ENCODE results near the gene HDAC1.

The HDAC1 gene

GRCh38 chr1:32380057-32380456, 88.2 kb downstream of the HDAC1 start:
- DNase-seq, result no peak
